GM10847 (cell line): Measurements from ENCODE around the gene PPIAL4G.
"Not testable (repeated sequence)": the region's sequence is repeated elsewhere in the genome, so short reads cannot be mapped to it uniquely, and the experiment has no call there.

Experiments
- POLR2A ChIP-seq: IDR thresholded peaks from 2 replicates; pipeline ENCODE4 v1.6.1; 2011; ENCODE audit not compliant: insufficient read length; ENCODE audit errors: extremely low read depth

PPIAL4G gene

GRCh38 chr1:148483029-148483428, at the start of gene PPIAL4G:
PPIAL4G (minus strand) TSS chr1:148483302; CDS start chr1:148483252, 50 bp downstream.
- TF ChIP-seq POLR2A, result not testable (repeated sequence)

- TF ChIP-seq POLR2A, result peak; percentile 96
Observed at GRCh38 chr1:148522561-148523204, 39.6 kb upstream of the PPIAL4G start.

- no peak for TF ChIP-seq POLR2A
Observed at GRCh38 chr1:148435406-148435805, 47.7 kb downstream of the PPIAL4G start.

GRCh38 chr1:148434832-148435231, 48.3 kb downstream of the PPIAL4G start:
- no peak for TF ChIP-seq POLR2A
